NCI-H526 (cell line): ENCODE results near the gene PDE7B.
"Not testable (repeated sequence)": the region's sequence is repeated elsewhere in the genome, so short reads cannot be mapped to it uniquely, and the experiment has no call there.

Source experiments
- DNase-seq, 2 experiments: peaks; one replicate each; lab custom pipeline; 2025; lab: John Stamatoyannopoulos, UW

Gene PDE7B

DNA sequence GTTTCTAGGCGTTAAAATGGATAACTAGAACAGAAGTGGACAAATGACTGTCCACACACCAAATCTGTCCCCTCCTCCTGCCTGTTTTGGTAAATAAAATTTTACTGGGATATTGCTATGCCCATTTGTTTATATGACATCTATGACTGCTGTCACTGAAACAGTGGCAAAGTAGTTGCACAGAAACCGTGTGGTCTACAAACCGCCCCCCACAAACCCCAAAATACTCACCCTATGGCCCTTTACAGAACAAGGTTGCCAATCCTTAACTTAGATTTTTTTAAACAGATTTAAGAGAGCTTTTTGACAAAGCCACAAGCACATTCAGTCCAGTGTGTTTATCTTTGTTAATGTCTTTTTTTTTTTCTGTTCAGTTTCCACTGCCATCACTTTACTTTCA, 260.8 kb downstream of the PDE7B start:
- DNase-seq = no peak

GRCh38 chr6:136113736-136114173, 262.3 kb downstream of the PDE7B start:
- peak; percentile 34 to 41 for DNase-seq

DNA sequence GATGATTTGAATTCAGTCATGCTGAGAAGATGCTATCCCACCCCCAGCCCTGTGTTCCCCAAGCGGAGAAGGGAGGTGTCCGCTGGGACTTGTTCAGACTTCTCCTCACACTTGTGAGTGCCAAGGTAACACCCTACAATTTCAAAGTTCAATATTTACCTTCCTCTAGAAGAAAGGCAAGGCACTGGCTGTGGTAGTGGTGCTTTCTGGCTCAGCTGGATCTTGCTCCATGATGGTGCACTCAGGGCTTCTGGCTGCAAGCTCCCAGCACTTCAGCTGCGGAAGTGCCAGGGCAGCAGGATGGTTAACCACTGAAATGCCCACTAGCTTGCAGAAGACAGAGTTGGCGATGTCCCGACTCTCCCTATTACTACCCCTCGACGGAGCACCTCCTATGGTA, 263.2 kb downstream of the PDE7B start:
- no peak for DNase-seq

- DNase-seq = no peak
Observed at GRCh38 chr6:136115941-136116340, 264.4 kb downstream of the PDE7B start.

GRCh38 chr6:136117081-136117480, 265.6 kb downstream of the PDE7B start:
- no peak for DNase-seq

DNA sequence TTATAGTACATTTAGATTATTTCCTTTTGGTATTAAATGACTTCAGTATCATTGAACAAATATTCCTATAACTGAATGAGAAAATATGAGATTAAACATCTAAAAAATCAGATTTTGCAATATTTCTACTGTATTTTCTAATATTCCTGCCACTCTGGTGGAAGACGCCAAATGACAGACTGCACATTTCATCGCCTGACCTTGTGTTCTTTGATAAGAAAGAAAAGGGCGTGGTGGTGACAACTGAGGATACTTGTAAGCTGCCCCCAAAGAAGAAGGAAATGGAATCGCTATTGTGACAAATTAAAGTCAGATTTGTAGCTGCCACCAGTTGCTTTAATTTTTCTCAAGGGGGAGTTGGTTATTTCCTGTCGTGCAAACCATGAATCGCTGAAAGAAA, 267.3 kb downstream of the PDE7B start:
- no peak for DNase-seq

DNA sequence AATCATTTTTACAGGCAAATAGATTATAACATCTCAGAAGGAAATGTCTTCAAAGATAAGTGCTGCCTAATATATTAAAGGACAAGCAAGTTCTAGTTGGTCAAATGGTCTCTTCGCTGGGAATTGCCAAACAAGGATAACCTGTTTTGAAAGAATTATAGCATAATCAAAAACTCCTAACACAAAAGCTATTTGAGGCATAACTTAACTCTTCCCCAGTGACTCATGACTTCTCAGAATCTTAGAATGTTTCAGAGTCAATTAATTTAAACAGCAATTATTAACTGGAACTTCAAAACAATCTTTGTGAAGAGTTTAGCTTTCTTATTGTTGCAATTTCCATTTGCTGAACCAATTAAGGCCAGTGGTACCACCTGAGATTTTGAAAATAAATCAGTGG, 272.0 kb downstream of the PDE7B start:
- DNase-seq = no peak

DNA sequence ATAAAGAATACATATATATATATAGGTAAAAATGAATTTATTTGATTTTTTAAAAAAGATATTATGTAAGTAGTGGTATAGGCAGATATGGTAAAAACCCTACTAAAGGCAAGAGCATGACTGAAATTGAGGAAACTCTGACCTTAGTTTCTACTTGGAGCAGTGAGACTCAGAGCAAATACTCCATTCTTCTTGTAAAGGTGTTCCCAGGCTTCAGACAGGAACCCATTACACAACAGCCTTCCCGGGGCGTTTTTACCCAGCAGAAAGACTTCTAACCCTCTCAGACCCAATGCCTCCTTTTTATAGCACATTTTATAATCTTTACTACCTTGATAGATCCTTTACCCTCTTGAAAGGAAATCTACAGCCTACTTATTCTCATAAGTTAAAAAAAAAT, 274.1 kb downstream of the PDE7B start:
- DNase-seq = no peak

- DNase-seq = no peak
Observed at GRCh38 chr6:136127873-136128272, 276.4 kb downstream of the PDE7B start.

- no peak for DNase-seq
Observed at GRCh38 chr6:136129365-136129764, 277.9 kb downstream of the PDE7B start.

DNA sequence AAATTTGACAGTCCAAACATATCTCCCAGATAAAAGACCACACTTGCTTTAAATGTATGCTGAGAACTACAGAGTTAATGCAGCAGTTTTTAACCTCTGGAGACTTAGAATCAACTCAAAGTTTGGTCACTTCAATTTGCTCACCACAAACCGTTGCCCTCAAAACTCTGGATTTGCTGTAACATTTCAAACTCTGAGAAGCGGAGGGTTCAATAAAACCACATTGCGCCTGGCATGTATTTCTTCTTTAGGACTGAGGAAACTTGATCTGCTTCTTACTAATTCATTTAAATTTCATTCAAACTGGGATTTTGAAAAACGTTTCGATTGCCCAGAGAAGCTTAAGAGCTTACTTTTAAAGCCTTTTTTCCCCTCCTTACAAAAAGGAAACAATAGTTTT, 282.8 kb downstream of the PDE7B start:
- DNase-seq = no peak

- DNase-seq = no peak
Observed at GRCh38 chr6:136134751-136135150, 283.2 kb downstream of the PDE7B start.

- DNase-seq = no peak
Observed at GRCh38 chr6:136136274-136136673, 284.8 kb downstream of the PDE7B start.

GRCh38 chr6:136137008-136137692, 285.6 kb downstream of the PDE7B start:
- peak in 1 of 2 experiments; percentile 13 for DNase-seq

- no peak for DNase-seq
Observed at GRCh38 chr6:136137739-136138402, 286.4 kb downstream of the PDE7B start.

DNA sequence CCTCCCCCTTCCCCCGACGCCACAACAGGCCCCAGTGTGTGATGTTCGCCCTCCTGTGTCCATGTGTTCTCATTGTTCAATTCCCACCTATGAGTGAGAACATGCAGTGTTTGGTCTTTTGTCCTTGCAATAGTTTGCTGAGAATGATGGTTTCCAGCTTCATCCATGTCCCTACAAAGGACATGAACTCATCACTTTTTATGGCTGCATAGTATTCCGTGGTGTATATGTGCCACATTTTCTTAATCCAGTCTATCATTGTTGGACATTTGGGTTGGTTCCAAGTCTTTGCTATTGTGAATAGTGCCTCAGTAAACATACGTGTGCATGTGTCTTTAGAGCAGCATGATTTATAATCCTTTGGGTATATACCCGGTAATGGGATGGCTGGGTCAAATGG, 287.6 kb downstream of the PDE7B start:
- DNase-seq = not testable (repeated sequence)

- no peak for DNase-seq
Observed at GRCh38 chr6:136144251-136145023, 292.9 kb downstream of the PDE7B start.

- no peak for DNase-seq
Observed at GRCh38 chr6:136146130-136146529, 294.6 kb downstream of the PDE7B start.

GRCh38 chr6:136147342-136147741, 295.8 kb downstream of the PDE7B start:
- no peak for DNase-seq

DNA sequence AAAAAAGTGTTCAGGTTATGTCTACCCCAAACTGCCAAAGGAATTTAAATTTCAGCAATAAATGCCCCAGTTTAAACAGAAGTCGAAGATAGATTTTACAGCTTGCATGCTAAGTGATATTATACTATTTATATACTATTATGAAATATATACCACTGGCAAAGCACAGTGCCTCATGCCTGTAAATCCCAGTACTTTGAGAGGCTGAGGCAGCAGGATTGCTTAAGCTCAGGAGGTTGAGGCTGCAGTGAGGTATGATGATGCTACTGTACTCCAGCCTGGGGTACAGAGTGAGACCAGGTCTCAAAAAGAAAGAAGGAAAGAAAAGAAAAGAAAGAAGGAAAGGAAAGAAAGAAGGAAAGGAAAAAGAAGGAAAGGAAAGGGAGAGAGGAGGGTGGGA, 296.6 kb downstream of the PDE7B start:
- no peak for DNase-seq

GRCh38 chr6:136148523-136148922, 297.0 kb downstream of the PDE7B start:
- no peak for DNase-seq

- no peak for DNase-seq
Observed at GRCh38 chr6:136149311-136149710, 297.8 kb downstream of the PDE7B start.

DNA sequence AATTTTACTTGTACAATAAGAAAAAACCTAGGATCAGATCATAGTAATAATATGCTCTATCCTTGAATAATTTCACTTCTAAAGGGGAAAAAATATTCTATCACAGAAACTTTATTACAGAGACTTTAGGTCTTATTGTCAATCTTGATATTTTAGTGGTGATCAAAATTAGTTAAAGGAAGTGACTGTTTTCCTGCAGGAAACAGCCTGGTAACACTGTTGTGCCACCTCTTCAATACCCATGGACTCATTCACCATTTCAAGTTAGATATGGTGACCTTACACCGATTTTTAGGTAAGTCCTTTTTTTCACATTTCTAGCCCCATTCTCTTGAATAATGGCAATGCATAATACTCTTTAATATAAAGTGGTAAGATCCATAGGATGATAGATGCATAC, 299.5 kb downstream of the PDE7B start:
- no peak for DNase-seq
